ENCODE results near the gene RAB3IL1.
A peak's percentile ranks its signal among the peaks of the same experiment; 100 is the strongest.

The RAB3IL1 gene

GRCh38 chr11:61950035-61950547 is 32.7 kb upstream of the RAB3IL1 start, which contains the start of gene BEST1:
TSS of gene BEST1 (plus strand) at chr11:61950351. CDS start at chr11:61951807, 1,456 bp downstream.
- TF ChIP-seq CTCF (IDR thresholded peaks at IDR 0.05; ENCODE audit: insufficient read depth, missing control alignments): no peak
- DNase-seq (ENCODE audit: insufficient read length, low spot score) (no peak), FAIRE-seq (no peak)

- FAIRE-seq: no peak
- no peak for TF ChIP-seq CTCF (IDR thresholded peaks at IDR 0.05; ENCODE audit: insufficient read depth, missing control alignments)
- no peak for DNase-seq (ENCODE audit: insufficient read length, low spot score)
Observed at GRCh38 chr11:61949169-61950034, 32.0 kb upstream of the RAB3IL1 start.

GRCh38 chr11:61948505-61948904 is 31.1 kb upstream of the RAB3IL1 start:
- no peak for FAIRE-seq

GRCh38 chr11:61947486-61948210 is 30.3 kb upstream of the RAB3IL1 start:
- peak; percentile 98 for TF ChIP-seq CTCF (IDR thresholded peaks at IDR 0.05; ENCODE audit: insufficient read depth, missing control alignments)
- FAIRE-seq (no peak), DNase-seq (ENCODE audit: insufficient read length, low spot score) (peak; percentile 86)

More at GRCh38 chr11:61948505-61948904, 31.1 kb upstream of the RAB3IL1 start:
- TF ChIP-seq CTCF (IDR thresholded peaks at IDR 0.05; ENCODE audit: insufficient read depth, missing control alignments): no peak
- no peak for DNase-seq (ENCODE audit: insufficient read length, low spot score)

- FAIRE-seq: no peak
- no peak for TF ChIP-seq CTCF (IDR thresholded peaks at IDR 0.05; ENCODE audit: insufficient read depth, missing control alignments)
- no peak for DNase-seq (ENCODE audit: insufficient read length, low spot score)
Observed at GRCh38 chr11:61946894-61947293, 29.5 kb upstream of the RAB3IL1 start.

GRCh38 chr11:61945191-61945590 is 27.8 kb upstream of the RAB3IL1 start:
- no peak for DNase-seq (ENCODE audit: insufficient read length, low spot score)
- no peak for FAIRE-seq
- TF ChIP-seq CTCF (IDR thresholded peaks at IDR 0.05; ENCODE audit: insufficient read depth, missing control alignments): no peak

All from D721Med (cell line).